Adrenal gland (tissue), 12 donors: Measurements from ENCODE around the gene C1QTNF1. TPM values are rescaled to one million over a fixed set of nuclear protein-coding genes. Genes with fewer than 3 reads are reported as not detected.

Experiments used
- DNase-seq, 7 donors: peaks; one replicate each; pipeline ENCODE4 v3.0.0-alpha.2; 2019 to 2020
- H3K27ac ChIP-seq, 5 donors: fragments of 200-600 bp; sonication (generic) in 4 of 5; 1 replicate in 3 of 5; 2 replicates in 2 of 5; pipeline versions ENCODE4 v1.5.1 to v1.8.0; 2016 to 2020; ENCODE audit warnings: mild to moderate bottlenecking in 1 of 5
- H3K27me3 ChIP-seq: fragments of 200-600 bp; 2 replicates; pipeline ENCODE4 v1.8.0; 2021
- H3K36me3 ChIP-seq, 2 donors: fragments of 200-600 bp; replicated peaks in 1 of 2; 1 replicate in 1 of 2; 2 replicates in 1 of 2; pipeline versions ENCODE4 v1.5.1 to v1.8.0; 2018 to 2022
- H3K4me1 ChIP-seq, 2 donors: fragments of 200-600 bp; replicated peaks in 1 of 2; 1 replicate in 1 of 2; 2 replicates in 1 of 2; pipeline versions ENCODE4 v1.5.1 to v1.8.0; 2018 to 2021
- H3K4me3 ChIP-seq, 4 donors: fragments of 200-600 bp; sonication (generic) in 3 of 4; one replicate each; pipeline ENCODE4 v1.5.1; 2016 to 2018
- H3K9me3 ChIP-seq, 3 donors: fragments of 200-600 bp; sonication (generic) in 1 of 3; replicated peaks in 1 of 3; 1 replicate in 2 of 3; 2 replicates in 1 of 3; pipeline versions ENCODE4 v1.5.1 to v1.8.0; 2016 to 2021
- POLR2A ChIP-seq, 2 donors: fragments of 450-650 bp; IDR thresholded peaks; one replicate each; pipeline ENCODE4 v1.6.1; 2017; ENCODE audit warnings: antibody characterized with exemption in 2 of 2, mild to moderate bottlenecking in 2 of 2, moderate library complexity in 1 of 2
- WGBS, 4 donors: extraction: QIAGEN DNeasy Blood & Tissue Kit in 2 of 4; methylation state at CpG; one replicate each; pipeline versions ENCODE4 v1.1.5 to v1.1.7; 2013 to 2017; 5-methylcytosine and 5-hydroxymethylcytosine counted together
- intact Hi-C, 2 donors: fragments of 100-400 bp; cut with DNase I; formaldehyde crosslinking; loops; one replicate each; pipeline versions ENCODE4 v1.14.1 to v1.15.0; 2022 to 2023
- polyA plus RNA-seq, 3 donors: library from polyadenylated mRNA; stranded (reverse); fragments of 200-250 nt in 2 of 3; fragments of 350-450 nt in 1 of 3; fragmentation: Illumina TruSeq in 1 of 3; extraction: RNeasy Lipid Tissue Mini Kit (QIAGEN cat#74804) in 1 of 3; gene quantifications; one replicate each; pipeline ENCODE4 v1.2.3, GENCODE V29; 2013 to 2014
- total RNA-seq, 9 donors: library from RNA; depleted of rRNA in 4 of 9; stranded (reverse); fragments of >200 nt in 4 of 9; fragments of 120-200 nt in 1 of 9; fragmentation: NEBNext Ultra II Directional in 1 of 9; extraction: Animal tissue kit (Norgen Biotek cat#: 25700) in 1 of 9; gene quantifications; one replicate each; pipeline versions ENCODE4 v1.1.0 to v1.2.4, GENCODE V29; 2013 to 2023
- TF ChIP-seq, protein P1 (sequence below), 6 experiments: fragments of 450-650 bp in 4 of 6; fragments of 200-600 bp in 2 of 6; sonication (generic) in 1 of 6; IDR thresholded peaks; 1 replicate in 5 of 6; 2 replicates in 1 of 6; pipeline versions ENCODE4 v1.5.1 to v1.8.0; 2016 to 2021; ENCODE audit warnings: antibody characterized with exemption in 6 of 6, mild to moderate bottlenecking in 2 of 6, moderate library complexity in 1 of 6
- donor health status: healthy with polysubstance abuse.
- donor health status: Bipolar disorder and iron deficiency.
- donor health status: DM: yes; HTN: yes; CAD: no.
- donor health status: DM: no; HTN: no; CAD: no.
- donor health status: DM: no; HTN: no; CAD: no.
- donor health status: DM: yes; HTN: yes; CAD: no.

Gene C1QTNF1
- total and polyA plus RNA-seq, 12 donors, result 17.2 to 175 (median 120) TPM

DNA sequence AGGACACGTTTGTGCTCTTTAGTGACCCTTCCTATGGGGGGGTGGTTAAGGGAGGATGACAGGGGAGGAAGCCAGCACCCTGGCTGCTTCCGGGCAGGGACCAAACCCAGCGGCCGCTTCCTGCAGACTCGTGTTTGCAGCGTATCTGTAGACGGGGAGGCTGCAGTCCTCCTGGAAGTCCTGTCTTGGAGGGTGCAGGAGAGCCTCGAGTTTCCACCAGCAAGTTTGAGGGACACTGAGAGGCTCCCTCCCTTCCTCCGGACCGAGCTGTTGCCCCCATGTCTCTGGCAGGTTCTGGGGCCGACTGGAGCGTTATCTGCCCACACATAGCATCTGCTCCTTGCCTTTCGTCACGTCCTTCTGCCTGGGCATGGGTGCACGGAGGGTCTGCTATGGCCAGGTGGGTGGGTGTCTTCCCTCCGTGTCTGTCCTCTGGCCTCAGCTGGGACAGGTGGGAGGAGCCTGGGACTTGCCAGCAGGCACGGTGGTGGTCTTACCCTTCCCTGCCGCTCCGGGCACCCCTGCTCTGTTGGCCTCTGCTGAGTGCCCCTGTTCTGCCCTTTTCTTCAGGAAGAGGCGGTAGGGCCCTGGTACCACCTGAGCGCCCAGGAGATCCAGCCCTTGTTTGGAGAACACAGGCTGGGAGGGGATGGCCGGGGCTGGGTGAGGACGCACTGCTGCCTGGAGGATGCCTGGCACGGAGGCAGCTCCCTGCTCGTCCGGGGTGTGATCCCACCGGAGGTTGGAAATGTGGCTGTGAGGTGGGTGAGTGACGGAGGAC lies 59.4 kb downstream of the C1QTNF1 start:
- no peaks in the 10 kb centered on the region for H3K27me3 ChIP-seq
- H3K36me3 ChIP-seq, result peaks cover 0 to 66% of the 10 kb centered on the region in 2 donors
- 74 to 86% (median 83%) methylated on average over 18 to 28 of the region's 28 CpGs for WGBS, 4 donors
- DNase-seq, result peak in 1 of 7 donors; percentile 61
- no peak overlapping the region for H3K4me3 ChIP-seq
- no peaks in the 10 kb centered on the region for H3K9me3 ChIP-seq
- H3K27ac ChIP-seq, result peak overlapping the region in 1 of 5 donors; percentile 23
- no peaks in the 10 kb centered on the region for H3K4me1 ChIP-seq
- intact Hi-C loops, result loop anchor here in 1 of 2 donors (5.0 kb wide), 1 partner anchor 36 kb away; no protein-coding TSS in a partner anchor
- TF ChIP-seq POLR2A (IDR thresholded peaks at IDR 0.05), result no peak
- TF ChIP-seq, protein P1, sequence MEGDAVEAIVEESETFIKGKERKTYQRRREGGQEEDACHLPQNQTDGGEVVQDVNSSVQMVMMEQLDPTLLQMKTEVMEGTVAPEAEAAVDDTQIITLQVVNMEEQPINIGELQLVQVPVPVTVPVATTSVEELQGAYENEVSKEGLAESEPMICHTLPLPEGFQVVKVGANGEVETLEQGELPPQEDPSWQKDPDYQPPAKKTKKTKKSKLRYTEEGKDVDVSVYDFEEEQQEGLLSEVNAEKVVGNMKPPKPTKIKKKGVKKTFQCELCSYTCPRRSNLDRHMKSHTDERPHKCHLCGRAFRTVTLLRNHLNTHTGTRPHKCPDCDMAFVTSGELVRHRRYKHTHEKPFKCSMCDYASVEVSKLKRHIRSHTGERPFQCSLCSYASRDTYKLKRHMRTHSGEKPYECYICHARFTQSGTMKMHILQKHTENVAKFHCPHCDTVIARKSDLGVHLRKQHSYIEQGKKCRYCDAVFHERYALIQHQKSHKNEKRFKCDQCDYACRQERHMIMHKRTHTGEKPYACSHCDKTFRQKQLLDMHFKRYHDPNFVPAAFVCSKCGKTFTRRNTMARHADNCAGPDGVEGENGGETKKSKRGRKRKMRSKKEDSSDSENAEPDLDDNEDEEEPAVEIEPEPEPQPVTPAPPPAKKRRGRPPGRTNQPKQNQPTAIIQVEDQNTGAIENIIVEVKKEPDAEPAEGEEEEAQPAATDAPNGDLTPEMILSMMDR (IDR thresholded peaks at IDR 0.05), result no peak

DNA sequence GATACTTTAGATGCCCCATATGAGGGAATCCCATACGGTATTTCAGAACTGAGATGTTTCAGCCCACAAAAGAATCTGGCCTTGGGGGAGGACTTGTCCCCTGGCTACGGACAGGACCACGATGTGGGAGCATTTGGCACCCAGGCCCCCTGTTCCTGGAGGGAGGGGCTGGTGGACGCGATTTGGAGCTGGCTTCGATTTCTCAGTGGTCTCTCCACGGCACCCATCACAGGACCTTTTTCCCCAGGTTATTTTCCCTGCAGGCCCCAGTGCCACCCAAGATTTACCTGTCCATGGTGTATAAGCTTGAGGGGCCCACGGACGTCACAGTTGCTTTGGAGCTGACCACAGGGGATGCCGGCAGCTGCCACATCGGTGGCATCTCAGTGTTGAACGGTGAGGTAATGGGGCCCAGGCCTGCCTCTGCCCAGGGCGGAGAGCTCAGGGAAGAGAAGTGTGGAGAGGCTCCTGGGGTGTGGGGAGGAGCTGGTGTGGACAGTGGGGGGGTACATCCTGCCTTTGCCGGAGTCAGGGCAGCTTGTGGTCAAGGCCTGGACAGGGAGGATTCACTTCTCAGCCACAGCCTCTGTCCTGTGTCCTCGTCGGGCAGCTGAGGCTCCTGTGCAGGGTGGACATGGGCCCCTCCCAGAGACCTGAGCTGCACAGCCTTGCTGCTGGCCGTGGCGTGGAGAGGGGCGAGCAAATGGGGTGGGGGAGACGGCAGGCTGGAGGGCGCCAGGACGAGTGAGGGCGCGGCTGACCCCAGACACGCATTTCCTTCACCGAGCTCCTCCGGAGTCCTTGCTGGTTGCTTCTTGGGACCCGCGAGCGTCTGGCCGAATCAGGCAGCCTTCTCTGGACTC lies 60.6 kb downstream of the C1QTNF1 start:
- Histone ChIP-seq H3K9me3 (no peaks in the 10 kb centered on the region), H3K27ac (no peak overlapping the region), H3K36me3 (peaks cover 0 to 55% of the 10 kb centered on the region in 2 donors), H3K4me3 (no peak overlapping the region), H3K4me1 (no peaks in the 10 kb centered on the region), H3K27me3 (no peaks in the 10 kb centered on the region)
- WGBS, 4 donors, result 84 to 95% (median 91%) methylated on average over 16 to 31 of the region's 31 CpGs
- TF ChIP-seq POLR2A (IDR thresholded peaks at IDR 0.05), result no peak
- TF ChIP-seq, protein P1 (IDR thresholded peaks at IDR 0.05), result no peak
- DNase-seq, result peak in 1 of 7 donors; percentile 57
- intact Hi-C loops, result loop anchor here (5.0 kb wide), 2 partner anchors 37 to 308 kb away; no protein-coding TSS in a partner anchor

DNA sequence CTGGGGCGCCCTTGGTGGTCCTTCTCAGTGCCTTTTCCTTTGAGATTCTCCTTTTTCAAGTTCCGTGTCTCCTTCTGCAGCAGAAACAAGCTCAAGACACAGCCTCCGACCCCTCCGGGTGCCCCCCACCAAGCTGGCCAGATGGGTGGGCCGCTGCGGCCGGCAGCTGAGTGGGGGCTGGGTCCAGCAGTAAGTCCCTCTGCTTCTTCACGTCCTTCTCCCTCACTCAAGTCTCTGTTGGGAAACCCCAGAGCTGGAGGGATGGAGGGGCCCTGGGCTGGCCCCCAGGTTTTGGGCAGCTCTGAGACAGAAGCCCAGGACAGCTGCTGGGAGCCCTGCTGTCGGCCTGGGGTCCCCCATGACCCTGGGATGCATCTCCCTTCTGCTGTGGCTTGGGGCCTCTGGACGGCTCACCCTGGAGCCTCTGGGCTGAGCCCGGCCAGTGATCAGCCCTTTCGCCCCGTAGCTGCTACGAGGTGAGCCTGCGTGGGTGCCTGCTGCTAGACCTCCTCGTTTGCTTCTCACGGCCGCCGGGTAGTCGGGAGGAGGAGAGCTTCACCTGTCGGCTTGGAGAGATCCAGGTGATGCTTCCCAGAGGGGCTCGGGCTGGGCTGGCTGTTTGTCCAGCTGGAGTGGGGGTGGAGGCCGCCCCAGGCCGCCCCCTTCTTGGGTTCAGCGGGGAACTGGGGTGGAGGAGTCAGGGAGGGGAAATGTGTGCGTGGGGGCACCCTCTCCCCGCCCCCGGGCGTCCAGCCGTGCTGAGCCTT lies 61.4 kb downstream of the C1QTNF1 start:
- WGBS, 4 donors, result 87 to 95% (median 92%) methylated on average over 18 to 30 of the region's 30 CpGs
- no peaks in the 10 kb centered on the region for H3K4me1 ChIP-seq
- no peak overlapping the region for H3K27ac ChIP-seq
- H3K9me3 ChIP-seq, result no peaks in the 10 kb centered on the region
- no peak for TF ChIP-seq POLR2A (IDR thresholded peaks at IDR 0.05)
- TF ChIP-seq, protein P1 (IDR thresholded peaks at IDR 0.05), result no peak
- intact Hi-C loops, result loop anchor here in 1 of 2 donors (5.0 kb wide), 1 partner anchor 307 kb away; no protein-coding TSS in a partner anchor
- no peak overlapping the region for H3K4me3 ChIP-seq
- no peaks in the 10 kb centered on the region for H3K27me3 ChIP-seq
- no peak for DNase-seq
- H3K36me3 ChIP-seq, result peaks cover 0 to 47% of the 10 kb centered on the region in 2 donors
